Measurements from ENCODE around the gene GAREM2. TPM values are rescaled to one million over a fixed set of nuclear protein-coding genes. Genes with fewer than 3 reads are reported as not detected.

GAREM2 gene
- total and polyA plus RNA-seq, 9 of the 15 experiments (the other 6 are each of a cell fraction or from before 2014, with no cell fraction given), result 1.7 to 12.4 (median 2.5) TPM

DNA sequence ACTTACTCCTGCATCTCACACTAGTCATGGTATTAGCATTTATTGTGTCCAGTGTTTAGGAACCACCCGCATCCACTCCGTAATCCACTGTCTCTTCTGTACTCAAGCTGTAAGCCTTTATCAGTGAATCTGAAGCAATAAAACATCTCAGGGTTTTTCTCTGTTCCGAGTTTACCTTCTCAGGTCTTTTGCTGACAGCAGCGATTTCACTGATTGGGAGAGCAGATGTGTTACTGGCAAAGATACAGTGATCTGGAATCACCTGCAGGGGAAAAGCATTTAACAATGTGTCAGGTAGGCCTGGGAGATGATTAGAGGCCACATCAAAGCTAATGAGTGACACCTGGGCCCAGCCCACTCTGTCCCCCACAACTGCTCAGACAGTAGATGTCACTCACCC lies 24.6 kb downstream of the GAREM2 start:
- no peaks in the 10 kb centered on the region for H3K79me2 ChIP-seq (ENCODE audit: control insufficient read depth, insufficient read depth, low read length)
- no peak overlapping the region for H3K27ac ChIP-seq (ENCODE audit: extremely low read depth, low read depth, low read length)
- H3K4me2 ChIP-seq (ENCODE audit: insufficient read depth, low read length), result no peak overlapping the region
- H3K27me3 ChIP-seq (ENCODE audit: control insufficient read depth in 2 of 2, insufficient read depth in 2 of 2, low read length in 2 of 2), result no peaks in the 10 kb centered on the region
- H3K9ac ChIP-seq (ENCODE audit: insufficient read depth in 1 of 2, low read depth in 2 of 2, low read length in 2 of 2), result no peak overlapping the region
- no peaks in the 10 kb centered on the region for H3K4me1 ChIP-seq (replicated peaks in 1 of 2; ENCODE audit: control insufficient read depth in 2 of 2, insufficient read depth in 2 of 2, low read length in 2 of 2)
- FAIRE-seq (no peak), DNase-seq (ENCODE audit: extremely low read depth in 1 of 4, low spot score in 3 of 4) (no peak), ATAC-seq (no peak)
- WGBS (ENCODE audit: insufficient coverage, low coverage, missing lambda C conversion rate), result 96% methylated on average over 4 of the region's 4 CpGs
- H3K36me3 ChIP-seq (ENCODE audit: control insufficient read depth, insufficient read depth, low read length), result peaks cover 97% of the 10 kb centered on the region
- H2AFZ ChIP-seq (ENCODE audit: low read depth, low read length), result no peak overlapping the region
- in situ Hi-C loops (cut with MboI) (no loop called here), intact Hi-C loops (cut with micrococcal nuclease) (no loop called here)
- CTCF ChIA-PET (ENCODE audit: low intra/inter-chr PET ratio), result no interaction called here
- POLR2A ChIA-PET, result interaction anchor here (0.9 to 1.2 kb wide), 2 partner anchors 9 to 12 kb away, joined by 4 read pairs; no protein-coding TSS in a partner anchor
- H4K20me1 ChIP-seq (replicated peaks; ENCODE audit: control insufficient read depth, insufficient read depth, low read length), result no peaks in the 10 kb centered on the region
- no peaks in the 10 kb centered on the region for H3K9me3 ChIP-seq (replicated peaks; ENCODE audit: control insufficient read depth, insufficient read depth, low read depth, low read length)
- BruUV-seq (replicated peaks), result no TSS peak
- no peak overlapping the region for H3K4me3 ChIP-seq
- H3K9me1 ChIP-seq (ENCODE audit: control insufficient read depth, insufficient read depth, low read length), result no peaks in the 10 kb centered on the region
- TF ChIP-seq MEF2A (IDR thresholded peaks at IDR 0.05; ENCODE audit: control insufficient read depth, low read depth, low read length) (no peak), CBX2 (IDR thresholded peaks at IDR 0.05; ENCODE audit: insufficient read depth, low read length, poor library complexity, severe bottlenecking) (no peak), CCNT2 (IDR thresholded peaks at IDR 0.05; ENCODE audit: borderline replicate concordance, extremely low read depth, insufficient read length, low read depth, low read length) (no peak), SMARCA4 (IDR thresholded peaks at IDR 0.05) (no peak), MTA2 (IDR thresholded peaks at IDR 0.05; ENCODE audit: low read depth) (no peak), MAZ (CRISPR knock-in tag; conservative IDR thresholded peaks at IDR 0.05 in 1 of 2, IDR thresholded peaks at IDR 0.05 in 1 of 2) (no peak), TBP (optimal IDR thresholded peaks at IDR 0.05; ENCODE audit: low read depth, low read length) (no peak)
- TF ChIP-seq, protein P1, sequence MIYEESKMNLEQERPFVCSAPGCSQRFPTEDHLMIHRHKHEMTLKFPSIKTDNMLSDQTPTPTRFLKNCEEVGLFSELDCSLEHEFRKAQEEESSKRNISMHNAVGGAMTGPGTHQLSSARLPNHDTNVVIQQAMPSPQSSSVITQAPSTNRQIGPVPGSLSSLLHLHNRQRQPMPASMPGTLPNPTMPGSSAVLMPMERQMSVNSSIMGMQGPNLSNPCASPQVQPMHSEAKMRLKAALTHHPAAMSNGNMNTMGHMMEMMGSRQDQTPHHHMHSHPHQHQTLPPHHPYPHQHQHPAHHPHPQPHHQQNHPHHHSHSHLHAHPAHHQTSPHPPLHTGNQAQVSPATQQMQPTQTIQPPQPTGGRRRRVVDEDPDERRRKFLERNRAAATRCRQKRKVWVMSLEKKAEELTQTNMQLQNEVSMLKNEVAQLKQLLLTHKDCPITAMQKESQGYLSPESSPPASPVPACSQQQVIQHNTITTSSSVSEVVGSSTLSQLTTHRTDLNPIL (CRISPR knock-in tag; IDR thresholded peaks at IDR 0.05), result no peak
- TF ChIP-seq, protein P2, sequence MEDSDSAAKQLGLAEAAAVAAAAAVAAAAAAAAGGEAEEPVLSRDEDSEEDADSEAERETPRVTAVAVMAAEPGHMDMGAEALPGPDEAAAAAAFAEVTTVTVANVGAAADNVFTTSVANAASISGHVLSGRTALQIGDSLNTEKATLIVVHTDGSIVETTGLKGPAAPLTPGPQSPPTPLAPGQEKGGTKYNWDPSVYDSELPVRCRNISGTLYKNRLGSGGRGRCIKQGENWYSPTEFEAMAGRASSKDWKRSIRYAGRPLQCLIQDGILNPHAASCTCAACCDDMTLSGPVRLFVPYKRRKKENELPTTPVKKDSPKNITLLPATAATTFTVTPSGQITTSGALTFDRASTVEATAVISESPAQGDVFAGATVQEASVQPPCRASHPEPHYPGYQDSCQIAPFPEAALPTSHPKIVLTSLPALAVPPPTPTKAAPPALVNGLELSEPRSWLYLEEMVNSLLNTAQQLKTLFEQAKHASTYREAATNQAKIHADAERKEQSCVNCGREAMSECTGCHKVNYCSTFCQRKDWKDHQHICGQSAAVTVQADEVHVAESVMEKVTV (CRISPR knock-in tag; IDR thresholded peaks at IDR 0.05), result no peak
- TF ChIP-seq, protein P3, sequence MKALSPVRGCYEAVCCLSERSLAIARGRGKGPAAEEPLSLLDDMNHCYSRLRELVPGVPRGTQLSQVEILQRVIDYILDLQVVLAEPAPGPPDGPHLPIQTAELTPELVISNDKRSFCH (CRISPR knock-in tag; IDR thresholded peaks at IDR 0.05), result no peak
- TF ChIP-seq, protein P3 (tag; IDR thresholded peaks at IDR 0.05), result no peak
- TF ChIP-seq, protein P4, sequence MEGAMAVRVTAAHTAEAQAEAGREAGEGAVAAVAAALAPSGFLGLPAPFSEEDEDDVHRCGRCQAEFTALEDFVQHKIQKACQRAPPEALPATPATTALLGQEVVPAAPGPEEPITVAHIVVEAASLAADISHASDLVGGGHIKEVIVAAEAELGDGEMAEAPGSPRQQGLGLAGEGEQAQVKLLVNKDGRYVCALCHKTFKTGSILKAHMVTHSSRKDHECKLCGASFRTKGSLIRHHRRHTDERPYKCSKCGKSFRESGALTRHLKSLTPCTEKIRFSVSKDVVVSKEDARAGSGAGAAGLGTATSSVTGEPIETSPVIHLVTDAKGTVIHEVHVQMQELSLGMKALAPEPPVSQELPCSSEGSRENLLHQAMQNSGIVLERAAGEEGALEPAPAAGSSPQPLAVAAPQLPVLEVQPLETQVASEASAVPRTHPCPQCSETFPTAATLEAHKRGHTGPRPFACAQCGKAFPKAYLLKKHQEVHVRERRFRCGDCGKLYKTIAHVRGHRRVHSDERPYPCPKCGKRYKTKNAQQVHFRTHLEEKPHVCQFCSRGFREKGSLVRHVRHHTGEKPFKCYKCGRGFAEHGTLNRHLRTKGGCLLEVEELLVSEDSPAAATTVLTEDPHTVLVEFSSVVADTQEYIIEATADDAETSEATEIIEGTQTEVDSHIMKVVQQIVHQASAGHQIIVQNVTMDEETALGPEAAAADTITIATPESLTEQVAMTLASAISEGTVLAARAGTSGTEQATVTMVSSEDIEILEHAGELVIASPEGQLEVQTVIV (CRISPR knock-in tag; IDR thresholded peaks at IDR 0.05; ENCODE audit: borderline replicate concordance), result no peak
- TF ChIP-seq, protein P5, sequence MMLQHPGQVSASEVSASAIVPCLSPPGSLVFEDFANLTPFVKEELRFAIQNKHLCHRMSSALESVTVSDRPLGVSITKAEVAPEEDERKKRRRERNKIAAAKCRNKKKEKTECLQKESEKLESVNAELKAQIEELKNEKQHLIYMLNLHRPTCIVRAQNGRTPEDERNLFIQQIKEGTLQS (IDR thresholded peaks at IDR 0.05), result no peak
- TF ChIP-seq, protein P5 (CRISPR knock-in tag; conservative IDR thresholded peaks at IDR 0.05), result no peak
